ENCODE data around the gene RREB1.
A peak's percentile ranks its signal among the peaks of the same experiment; 100 is the strongest.

Gene RREB1, protein sequence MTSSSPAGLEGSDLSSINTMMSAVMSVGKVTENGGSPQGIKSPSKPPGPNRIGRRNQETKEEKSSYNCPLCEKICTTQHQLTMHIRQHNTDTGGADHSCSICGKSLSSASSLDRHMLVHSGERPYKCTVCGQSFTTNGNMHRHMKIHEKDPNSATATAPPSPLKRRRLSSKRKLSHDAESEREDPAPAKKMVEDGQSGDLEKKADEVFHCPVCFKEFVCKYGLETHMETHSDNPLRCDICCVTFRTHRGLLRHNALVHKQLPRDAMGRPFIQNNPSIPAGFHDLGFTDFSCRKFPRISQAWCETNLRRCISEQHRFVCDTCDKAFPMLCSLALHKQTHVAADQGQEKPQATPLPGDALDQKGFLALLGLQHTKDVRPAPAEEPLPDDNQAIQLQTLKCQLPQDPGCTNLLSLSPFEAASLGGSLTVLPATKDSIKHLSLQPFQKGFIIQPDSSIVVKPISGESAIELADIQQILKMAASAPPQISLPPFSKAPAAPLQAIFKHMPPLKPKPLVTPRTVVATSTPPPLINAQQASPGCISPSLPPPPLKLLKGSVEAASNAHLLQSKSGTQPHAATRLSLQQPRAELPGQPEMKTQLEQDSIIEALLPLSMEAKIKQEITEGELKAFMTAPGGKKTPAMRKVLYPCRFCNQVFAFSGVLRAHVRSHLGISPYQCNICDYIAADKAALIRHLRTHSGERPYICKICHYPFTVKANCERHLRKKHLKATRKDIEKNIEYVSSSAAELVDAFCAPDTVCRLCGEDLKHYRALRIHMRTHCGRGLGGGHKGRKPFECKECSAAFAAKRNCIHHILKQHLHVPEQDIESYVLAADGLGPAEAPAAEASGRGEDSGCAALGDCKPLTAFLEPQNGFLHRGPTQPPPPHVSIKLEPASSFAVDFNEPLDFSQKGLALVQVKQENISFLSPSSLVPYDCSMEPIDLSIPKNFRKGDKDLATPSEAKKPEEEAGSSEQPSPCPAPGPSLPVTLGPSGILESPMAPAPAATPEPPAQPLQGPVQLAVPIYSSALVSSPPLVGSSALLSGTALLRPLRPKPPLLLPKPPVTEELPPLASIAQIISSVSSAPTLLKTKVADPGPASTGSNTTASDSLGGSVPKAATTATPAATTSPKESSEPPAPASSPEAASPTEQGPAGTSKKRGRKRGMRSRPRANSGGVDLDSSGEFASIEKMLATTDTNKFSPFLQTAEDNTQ (N-terminal part only)

DNA sequence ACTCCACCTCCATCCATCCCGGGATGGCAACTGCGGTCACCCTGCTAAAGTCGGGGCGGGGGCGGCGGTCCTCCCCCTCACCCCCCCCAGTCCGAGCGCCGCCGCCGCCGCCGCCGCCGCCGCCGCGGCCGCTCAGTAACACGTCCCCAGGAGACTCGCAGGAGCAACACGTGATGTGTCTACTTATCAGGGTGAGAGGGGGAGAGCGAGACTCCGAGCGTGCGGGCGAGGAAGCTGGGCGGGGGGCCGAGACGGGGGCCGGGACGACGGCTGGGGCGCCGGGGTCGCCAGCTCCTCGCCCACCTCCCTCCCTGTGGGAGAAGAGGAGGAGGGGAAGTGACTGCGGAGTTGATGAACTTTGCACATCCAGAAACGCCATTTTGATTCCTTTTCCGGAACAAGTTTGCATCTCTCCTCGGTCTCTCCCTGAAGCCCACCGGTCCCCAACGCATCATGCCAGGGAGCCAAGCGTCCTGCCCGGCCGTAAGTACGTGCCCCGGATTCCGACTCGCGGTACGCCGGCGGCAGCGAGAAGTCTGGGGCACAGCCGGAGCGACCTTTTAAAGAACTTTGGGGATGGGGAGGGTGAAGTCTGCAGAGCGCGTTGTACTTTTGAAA, at the start of gene RREB1:
Gene RREB1 (plus strand): TSS at position 384 of the 618 bp plus-strand sequence. CDS start 73,951 bp downstream, outside the sequence.
- FAIRE-seq (no peak), DNase-seq (ENCODE audit: low spot score) (no peak)

DNA sequence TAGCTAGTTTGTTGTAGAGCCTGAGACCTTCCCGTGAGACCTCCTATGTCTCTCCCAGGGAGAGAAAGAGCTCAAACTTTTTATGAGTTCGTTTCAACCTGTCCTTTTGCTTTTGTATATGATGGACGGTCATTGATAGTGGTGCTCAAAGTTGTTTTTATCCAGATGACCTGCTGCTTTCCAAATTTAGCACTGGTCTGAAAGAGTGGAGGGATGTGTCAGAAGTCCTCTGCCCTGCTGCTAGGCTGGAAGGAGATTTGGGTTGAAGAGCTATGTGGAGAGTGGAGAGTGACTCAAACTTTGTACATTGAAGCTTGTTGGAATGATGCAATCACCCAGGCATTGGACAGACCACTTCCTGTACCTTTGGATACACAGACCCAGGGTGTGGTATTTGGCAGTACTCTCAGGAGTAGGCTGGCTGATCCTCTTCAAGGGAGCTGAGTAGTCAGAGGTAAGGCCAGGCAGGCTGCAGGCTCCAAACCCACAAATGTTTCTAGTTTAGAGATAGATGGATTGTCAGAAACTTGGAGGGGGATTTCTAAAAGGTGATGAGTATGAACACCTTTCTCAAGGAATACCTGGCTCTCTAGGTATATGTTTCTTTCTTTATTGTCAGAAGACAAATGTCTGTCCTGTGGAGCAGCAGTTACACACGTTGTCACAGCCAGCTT, 49.4 kb upstream of the RREB1 start:
- FAIRE-seq: peak; percentile 91
- DNase-seq (ENCODE audit: low spot score): peak; percentile 92

DNA sequence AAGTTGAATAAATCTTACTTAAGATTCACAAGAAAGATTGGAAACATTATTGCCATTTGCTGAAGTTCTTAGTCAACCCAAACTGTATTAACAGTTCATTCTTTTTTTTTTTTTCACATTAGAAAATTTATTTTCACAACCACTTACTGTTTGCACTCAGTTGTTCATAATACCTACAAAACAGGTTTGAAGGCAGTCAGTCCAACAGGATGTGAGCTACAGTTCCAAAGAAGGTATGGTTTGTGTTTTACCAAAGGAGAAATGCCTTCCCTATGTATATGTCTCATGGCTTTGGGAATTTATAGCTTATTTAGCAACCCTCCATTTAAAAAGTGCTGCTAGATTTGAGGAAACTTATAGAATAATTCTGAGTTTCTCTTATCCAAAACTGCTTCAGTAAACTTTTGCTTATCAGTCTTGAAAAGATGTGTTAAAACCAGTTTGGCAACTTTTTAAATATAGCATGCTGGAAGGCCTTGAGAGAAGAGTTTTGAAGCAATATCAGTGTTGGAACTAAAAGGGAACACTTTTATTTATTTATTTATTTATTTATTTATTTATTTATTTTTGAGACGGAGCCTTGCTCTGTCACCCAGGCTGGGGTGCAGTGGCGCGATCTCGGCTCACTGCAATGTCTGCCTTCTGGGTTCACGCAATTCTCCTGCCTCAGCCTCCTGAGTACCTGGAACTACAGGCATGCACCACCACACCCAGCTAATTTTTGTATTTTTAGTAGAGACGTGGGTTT, 46.8 kb upstream of the RREB1 start:
- DNase-seq (ENCODE audit: low spot score) (no peak), FAIRE-seq (no peak)

DNA sequence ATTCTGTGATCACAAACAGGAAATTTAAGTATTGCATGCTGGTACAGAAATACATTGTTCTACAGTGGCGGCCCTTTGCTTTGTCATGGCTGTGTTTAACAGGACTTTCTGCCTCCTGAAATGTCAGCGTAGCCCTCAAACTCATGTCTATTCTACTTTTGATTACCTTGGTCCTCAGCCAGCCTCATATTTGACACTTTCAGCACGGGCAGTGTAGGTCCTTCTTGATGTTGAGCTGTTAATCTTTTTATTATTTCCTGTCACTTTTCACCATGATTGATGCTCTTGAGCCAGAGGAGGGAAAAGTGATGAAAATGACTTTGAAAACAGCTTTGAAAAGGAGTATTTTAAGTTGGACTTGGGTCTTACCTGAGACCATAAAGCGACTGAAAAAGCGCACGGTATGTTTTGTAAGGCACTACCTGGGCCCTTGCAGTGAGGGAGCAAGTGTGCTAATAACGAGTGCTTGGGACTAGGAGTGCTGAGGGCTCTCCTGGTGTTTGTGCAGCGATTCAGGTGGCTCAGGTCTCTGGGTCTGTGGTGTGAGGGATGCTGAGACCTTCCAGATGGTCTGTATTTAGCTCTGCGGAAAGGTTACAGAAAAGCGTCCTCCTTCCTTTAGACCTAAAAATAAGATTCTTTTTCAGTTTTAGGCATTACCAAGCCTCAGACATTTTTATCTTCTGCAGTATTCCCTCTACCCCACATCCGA, 45.2 kb upstream of the RREB1 start:
- FAIRE-seq: no peak
- DNase-seq (ENCODE audit: low spot score): no peak

DNA sequence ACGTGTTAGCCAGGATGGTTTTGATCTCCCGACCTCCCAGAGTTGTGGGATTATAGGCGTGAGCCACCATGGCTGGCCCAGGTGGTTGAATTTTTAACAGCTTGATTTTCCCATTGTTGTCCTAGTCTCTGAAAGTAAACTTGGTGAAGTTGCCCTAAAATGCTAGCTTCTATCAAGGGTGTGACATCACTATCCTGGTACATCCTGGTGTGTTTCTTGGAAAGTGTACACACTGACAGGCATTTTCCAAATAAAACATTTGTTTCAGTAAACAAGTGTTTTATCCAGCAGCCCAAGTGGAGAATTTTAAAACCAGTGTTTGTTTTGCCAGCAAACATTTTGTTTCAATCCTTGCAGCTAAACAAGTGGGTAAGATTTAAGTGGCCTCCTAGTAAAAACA, 40.5 kb upstream of the RREB1 start:
- no peak for DNase-seq (ENCODE audit: low spot score)
- no peak for FAIRE-seq

DNA sequence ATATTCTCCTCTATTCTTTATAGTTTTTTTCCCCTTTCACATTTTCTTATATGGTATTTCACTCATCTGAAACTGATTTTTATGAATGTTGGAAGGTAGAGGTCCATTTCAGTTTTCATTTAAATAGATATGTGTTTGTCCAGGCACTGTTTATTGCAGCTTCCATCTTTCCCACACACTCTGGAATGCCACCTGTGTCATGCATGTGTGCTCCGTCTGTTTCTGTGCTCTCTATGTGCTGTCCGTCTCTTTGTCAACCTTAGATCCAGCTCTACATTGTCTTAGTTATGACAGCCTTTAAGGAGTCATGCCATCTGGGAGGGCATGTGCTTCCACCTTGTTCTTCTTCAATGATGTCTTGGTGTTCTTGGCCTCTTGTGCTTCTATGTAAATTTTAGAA, 36.4 kb upstream of the RREB1 start:
- DNase-seq (ENCODE audit: low spot score) (no peak), FAIRE-seq (no peak)

DNA sequence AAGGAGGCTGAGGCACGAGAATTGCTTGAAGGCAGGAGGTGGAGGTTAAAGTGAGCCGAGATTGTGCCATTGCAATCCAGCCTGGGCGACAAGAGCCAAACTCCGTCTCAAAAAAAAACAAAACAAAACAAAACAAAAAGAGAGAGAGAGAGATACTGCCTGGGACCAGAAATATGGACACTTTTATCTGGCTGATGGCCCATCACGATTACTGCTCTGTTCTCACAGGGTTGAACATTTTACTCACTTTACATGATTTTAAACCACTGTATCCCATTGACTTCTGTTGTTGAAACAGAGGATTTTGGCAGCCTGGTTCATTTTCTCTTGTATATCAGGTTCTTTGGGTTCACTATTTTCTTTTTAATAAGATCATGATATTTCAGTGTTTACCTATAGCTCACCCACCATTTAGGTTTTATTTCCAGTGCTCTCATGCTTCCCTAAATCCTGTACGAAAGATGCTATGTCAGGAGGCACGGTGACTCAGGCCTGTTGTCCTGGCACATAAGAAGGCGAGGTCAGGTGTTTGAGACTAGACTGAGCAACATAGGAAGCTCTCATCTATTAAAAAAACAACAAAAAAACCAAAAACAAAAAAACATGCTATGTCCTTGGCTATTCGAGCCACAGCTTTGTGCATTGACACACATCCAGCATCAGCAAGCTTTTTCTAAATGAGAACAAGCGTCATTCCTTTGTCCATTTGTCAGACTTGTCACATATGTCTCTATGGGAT, 34.5 kb upstream of the RREB1 start:
- FAIRE-seq: no peak
- DNase-seq (ENCODE audit: low spot score): no peak

DNA sequence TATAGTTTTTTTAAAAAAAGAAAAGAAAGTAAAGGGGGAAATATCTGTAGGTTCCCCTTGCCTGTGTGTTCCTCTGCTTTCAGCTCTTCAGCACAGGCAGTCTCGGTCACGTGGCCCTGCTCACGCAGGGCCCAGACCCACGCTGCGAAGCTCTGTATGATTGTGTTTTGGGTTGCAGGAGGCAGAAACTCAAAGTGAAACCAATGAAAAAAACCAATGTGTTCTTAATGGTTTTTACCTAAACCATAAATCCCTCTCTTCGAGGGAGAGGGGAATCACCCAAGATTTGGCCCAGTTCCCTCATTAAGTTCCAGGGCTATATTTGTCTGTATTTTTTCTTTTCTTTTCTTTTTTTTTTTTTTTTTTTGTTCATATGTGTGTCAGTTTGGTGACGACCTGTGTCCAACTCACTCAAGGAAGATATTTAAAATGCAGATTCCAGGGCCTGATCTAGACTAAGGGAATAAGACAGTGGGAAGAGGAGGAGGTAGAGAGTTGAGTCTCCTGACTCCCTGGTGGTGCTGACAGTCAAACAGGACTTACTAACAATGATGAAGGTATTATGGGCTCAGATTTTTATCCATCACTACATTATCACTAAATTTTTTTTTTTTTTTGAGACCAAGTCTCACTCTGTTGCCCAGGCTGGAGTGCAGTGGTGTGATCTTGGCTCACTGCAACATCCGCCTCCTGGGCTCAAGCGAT, 33.8 kb upstream of the RREB1 start:
- FAIRE-seq: no peak

DNA sequence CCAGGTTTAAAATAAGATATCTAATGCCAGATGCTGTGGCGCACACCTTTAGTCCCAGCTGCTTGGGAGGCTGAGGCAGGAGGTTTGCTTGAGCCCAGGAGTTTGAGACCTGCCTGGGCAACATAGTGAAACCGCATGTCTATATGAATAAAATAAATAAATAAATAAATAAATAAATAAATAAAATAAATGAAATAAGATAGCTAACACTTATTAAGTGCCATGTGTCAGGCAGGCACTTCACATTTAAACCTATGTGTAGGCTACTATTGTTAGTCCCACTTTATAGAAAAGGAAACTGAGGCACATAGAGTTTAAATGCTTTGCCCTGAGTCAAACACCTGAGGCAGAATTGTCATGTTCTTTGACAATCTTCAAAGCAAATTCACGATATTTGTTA, 32.9 kb upstream of the RREB1 start:
- DNase-seq (ENCODE audit: low spot score): no peak
- FAIRE-seq: no peak

More for the DNA sequence above, 33.8 kb upstream of the RREB1 start:
- DNase-seq (ENCODE audit: low spot score): no peak

DNA sequence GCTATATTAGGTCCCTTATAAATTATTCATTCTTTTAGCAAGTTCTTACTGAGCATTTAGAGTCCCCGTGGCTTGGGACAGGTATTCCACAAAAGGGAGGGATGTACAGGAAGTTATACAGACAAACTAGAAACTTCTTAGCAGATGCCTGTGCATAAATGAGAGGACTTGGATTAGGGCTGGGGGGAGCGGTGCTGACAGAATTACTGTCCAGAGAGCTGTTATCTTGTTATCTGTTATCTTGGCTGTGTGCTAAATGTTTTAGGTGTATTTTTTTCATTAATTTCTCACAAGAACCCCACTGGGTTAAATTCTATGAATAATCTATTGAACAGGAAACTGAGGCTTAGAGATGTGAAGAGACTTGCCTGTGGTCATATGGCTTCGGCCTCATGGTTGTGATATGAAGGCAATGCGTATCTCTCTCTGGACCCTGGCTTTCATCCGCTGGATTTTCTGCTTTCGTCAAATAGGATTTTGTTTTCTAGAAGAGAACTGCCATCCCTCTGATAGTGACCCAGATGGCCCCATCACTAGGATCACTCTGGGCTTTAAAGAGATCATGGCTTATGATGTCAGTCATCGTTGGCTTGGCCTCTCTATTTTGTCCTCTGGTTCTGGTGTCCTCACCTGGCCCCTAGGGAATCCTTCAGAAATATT, 32.3 kb upstream of the RREB1 start:
- no peak for DNase-seq (ENCODE audit: low spot score)
- FAIRE-seq: no peak

DNA sequence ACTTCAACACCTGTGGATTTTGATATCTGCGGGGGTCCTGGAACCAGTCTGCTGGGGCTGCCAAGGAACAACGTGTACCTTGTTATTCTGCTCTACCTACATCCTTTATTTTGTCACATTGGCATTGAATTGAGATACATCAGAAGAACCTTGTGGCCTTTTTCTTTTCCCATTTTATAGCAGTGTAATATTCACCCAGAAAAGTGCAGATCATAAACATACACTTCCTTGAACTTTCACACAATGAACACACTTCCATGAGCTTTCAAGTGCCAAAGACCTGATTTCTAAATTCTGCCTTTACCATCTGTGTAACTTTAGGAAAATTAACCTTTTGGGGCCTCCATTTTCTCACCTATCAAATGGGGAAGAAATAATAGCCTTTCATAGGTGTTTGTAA, 29.9 kb upstream of the RREB1 start:
- no peak for FAIRE-seq

DNA sequence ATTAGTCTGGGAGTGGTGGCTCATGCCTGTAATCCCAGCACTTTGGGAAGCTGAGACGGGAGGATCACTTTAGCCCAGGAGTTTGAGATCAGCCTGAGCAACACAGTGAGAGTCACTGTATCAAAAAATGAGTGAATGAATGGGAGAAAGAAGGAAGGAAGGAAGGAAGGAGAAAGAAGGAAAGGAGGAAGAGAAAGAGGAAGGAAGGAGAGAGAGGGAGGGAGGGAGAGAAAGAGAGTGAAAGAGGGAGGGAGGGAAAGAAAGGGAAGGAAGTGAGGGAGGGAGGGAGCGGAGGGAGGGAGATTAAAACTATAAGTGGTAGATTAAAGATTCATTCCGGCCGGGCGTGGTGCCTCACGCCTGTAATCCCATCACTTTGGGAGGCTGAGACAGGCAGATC, 28.9 kb upstream of the RREB1 start:
- no peak for FAIRE-seq

More for the DNA sequence above, 29.9 kb upstream of the RREB1 start:
- DNase-seq (ENCODE audit: low spot score): no peak

DNA sequence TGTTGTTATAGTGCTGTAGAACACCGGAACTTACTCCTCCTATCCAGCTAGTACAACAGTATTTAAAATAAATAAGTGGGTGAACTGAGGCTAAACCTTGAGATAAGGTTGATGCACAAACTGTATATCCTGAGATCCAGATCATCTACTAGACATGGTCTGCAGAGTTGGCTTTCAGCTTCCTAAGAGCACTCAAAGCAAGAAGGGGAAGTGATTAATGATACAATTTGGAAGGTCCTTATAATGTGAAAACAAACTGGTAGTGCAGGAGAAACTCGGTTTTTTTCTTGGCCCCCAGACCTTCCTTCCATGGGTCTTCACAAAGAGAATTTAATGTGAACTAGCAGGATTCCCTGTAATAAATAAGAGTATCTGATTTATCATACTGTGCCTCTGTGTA, 27.4 kb upstream of the RREB1 start:
- FAIRE-seq (no peak), DNase-seq (ENCODE audit: low spot score) (no peak)

More for the DNA sequence above, 28.9 kb upstream of the RREB1 start:
- DNase-seq (ENCODE audit: low spot score): no peak

DNA sequence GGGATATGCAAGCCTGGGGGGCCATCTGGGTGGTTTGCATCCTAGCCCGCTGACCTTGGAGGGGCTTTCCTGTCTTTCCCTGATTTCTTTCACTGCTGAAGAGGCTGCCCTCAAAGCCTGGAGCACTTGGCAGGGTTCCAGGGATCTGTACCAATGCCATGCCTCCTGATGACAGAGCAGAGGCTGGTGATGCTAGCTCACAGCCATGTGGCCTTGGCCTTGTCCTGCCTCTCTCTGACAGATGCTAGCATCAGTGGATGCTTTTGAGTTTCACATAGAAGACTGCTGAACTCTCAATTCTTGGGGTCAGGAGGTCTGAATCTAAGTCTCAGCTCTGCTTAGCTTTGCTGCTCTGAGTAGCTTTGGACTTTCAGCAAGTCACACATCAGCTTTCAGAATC, 21.9 kb upstream of the RREB1 start:
- DNase-seq (ENCODE audit: low spot score): no peak
- FAIRE-seq: no peak

DNA sequence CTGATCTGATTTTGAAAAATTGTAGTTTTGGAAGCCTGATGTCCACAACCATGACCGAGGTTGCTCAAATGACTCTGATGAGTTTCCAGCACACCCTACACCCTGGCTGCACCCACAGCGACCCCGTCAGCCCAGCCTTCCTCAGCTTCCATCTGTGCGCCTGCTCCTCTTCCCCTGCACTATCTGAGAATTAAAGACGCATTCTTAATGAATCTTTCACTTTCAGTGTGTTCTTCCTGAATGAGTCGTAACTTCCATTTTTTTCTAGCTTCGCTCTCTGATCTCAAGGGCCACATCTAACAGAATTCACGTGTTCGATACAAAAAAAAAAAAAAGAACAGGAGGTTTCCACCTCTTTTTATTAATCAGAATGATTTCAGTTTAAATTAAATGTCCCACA, 21.3 kb upstream of the RREB1 start:
- no peak for FAIRE-seq
- DNase-seq (ENCODE audit: low spot score): no peak

DNA sequence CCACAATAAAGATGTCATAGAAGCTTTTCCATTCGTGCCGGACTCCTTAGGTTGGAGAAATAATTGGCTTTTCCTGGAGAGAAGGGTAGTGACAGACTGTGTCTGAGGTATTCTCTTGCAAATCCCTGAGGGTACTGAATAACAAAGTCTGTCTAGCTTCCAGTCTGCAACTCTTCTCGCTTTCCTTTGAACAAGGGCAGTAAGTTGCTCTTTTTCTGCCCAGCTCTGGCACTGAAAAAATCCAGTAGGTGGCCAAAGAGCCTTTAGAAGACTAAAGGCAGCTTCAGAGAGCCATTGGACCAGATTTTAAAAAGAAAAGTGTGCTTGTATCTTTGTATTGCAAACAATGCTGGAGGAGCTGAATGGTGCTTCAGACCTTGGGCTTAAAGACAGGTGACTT, 20.7 kb upstream of the RREB1 start:
- FAIRE-seq (no peak), DNase-seq (ENCODE audit: low spot score) (no peak)

DNA sequence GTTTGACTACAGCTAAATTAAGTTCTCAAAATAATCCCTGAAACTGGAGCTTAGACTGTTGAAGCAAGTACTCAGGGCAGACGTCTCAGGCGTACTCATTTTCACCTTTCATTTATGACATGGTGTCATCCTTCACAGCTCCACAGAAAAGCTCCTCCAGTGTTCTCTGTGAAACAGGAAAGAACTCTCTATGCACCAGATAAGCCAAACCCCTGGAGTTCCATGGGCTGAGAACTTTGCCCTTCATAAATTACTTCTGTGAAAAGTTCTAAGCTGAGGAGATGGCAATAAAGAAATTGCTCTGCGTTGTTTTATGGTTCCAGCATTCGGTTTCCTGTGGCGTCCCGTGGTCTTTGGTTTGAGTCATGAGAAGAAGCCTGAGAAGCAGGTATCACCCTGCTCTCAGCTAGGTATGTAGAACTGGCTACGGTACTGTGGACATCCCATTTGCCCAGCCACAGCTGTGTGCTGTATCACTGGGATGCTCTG, 20.2 kb upstream of the RREB1 start:
- FAIRE-seq (no peak), DNase-seq (ENCODE audit: low spot score) (no peak)
